Measurements from ENCODE around the gene MED12L.

MED12L gene

DNA sequence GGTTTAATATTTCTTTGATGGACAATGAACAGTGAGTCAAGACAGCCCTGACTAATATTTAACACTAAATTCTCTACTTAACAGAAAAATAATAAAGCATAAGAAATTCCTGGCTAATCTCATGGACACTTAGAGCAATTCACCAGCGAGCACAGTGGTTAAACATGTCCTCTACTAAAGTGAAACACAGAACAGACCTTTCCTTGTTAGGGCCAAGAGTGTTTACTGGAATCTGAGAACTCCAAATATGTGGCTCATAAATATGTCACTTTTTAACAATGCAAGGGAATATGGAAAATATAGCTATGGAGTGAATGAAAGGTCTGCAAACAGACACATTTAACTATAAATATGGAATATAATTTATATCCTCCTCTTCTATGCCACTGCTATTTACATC is 394.0 kb downstream of the MED12L start:
- DNase-seq = no peak

DNA sequence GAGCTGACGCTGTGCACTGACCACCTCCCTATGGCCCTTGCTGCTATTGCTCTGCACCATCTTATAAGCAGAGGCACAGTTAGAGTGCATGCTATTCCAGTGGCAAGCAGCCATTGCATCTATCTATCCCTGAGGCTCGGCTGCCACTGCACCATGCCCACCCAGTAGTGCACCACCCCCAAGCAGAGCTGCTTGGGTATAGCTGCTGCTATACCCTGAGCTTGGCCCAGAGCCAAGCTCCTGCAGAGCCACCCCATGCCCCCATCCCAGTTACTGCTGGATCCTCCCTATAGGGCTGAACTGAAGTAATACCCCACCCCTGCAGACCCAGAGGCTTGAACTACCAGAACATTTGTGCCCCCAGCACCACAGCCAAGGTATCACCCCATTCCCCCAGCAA is 395.0 kb downstream of the MED12L start:
- no peak for DNase-seq

DNA sequence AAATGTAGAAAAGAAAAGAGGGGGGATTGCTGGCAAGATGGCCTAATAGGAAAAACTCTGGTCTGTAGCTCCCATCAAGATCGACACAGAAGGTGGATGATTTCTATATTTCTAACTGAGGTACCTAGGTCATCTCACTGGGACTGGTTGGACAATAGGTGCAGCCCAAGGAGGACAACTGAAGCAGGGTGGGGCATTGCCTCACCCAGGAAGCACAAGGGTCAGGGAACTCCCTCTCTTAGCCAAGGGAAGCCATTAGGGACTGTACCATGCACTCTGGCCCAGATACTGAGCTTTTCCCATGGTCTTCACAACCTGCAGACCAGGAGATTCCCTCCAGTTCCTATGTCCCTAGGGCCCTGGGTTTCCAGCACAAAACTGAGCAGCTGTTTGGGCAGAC is 398.0 kb downstream of the MED12L start:
- DNase-seq = no peak

DNA sequence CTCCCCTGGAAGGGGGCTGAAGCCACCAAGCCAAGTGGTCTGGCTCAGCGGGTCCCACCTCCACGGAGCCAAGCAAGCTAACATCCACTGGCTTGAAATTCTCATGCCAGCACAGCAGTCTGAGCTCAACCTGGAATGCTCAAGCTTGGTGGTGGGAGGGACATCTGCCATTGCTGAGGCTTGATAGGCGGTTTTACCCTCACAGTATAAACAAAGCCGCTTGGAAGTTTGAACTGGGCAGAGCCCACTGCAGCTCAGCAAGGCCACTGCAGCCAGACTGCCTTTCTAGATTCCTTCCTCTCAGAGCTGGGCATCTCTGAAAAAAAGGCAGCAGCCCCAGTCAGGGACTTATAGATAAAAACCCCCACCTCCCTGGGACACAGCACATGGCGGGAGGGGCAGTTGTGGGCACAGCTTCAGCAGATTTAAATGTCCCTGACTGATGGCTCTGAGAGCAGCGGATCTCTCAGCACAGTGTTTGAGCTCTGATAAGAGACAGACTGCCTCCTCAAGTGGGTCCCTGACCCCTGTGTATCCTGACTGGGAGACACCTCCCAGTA is 398.6 kb downstream of the MED12L start:
- DNase-seq = no peak

All from activated T-cell treated with anti-CD3 and anti-CD28 coated beads for 4 hours (primary cell).